22Rv1 (cell line): ENCODE results near the gene IFIT2.

Experiments
- CTCF ChIP-seq: fragments of 450-650 bp; IDR thresholded peaks from 2 replicates; pipeline ENCODE4 v1.5.1; 2017; ENCODE audit warnings: mild to moderate bottlenecking
- ZFX ChIP-seq: fragments of 450-650 bp; IDR thresholded peaks from 2 replicates; pipeline ENCODE4 v1.6.1; 2017; ENCODE audit warnings: antibody characterized with exemption, borderline replicate concordance

- TF ChIP-seq CTCF: no peak
- no peak for TF ChIP-seq ZFX
Measured at GRCh38 chr10:89273680-89274079, 28.2 kb upstream of the IFIT2 start.
